A204.1 (cell line): ENCODE data around the gene XYLT2.
"Not testable (repeated sequence)": the region's sequence is repeated elsewhere in the genome, so short reads cannot be mapped to it uniquely, and the experiment has no call there.

Source experiments
- FAIRE-seq: peaks from 2 replicates; lab custom pipeline; 2012; peaks lifted over from hg19 to GRCh38; lab: Jason Lieb, UNC

The XYLT2 gene

DNA sequence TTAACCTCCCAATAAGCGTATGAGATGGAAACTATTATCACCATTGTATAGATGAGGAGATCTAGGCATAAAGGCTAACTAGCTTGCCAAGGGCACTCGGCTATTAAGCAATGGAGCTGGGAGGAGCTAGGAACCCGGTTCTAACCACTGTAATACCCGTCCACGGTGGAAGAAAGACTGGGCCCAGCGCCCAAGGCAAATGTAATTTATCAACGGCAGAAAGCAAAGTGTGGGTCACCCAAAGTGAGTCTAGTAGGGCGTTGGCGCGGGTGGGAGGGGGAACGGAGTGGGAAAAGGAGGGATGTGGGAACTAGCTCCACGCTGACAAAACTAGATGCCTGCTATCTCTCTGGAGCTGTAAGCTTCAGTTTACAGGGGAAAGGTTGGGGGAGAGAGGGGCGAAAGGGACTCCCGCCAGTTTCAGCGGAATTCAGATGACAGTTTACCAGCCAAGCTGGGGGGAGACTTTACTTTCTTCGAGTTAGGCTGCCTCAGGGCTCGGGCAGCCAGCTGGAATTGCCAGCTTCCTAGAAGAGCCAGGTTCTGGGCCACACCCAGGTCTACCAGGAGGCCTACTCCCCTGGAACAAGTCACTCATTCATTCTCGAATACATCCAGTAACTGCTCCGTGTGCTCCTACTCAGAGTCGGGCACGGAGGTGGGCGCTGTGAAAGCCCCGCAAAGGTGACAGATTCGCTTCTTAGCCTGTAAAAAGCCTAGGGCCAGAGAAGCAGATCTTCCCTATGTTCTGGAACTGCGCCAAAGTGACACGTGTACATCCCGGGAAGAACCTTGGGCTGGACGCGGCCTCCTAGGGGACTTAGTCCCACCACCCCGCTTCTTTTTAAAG lies 50.6 kb downstream of the XYLT2 start:
- no peak for FAIRE-seq

DNA sequence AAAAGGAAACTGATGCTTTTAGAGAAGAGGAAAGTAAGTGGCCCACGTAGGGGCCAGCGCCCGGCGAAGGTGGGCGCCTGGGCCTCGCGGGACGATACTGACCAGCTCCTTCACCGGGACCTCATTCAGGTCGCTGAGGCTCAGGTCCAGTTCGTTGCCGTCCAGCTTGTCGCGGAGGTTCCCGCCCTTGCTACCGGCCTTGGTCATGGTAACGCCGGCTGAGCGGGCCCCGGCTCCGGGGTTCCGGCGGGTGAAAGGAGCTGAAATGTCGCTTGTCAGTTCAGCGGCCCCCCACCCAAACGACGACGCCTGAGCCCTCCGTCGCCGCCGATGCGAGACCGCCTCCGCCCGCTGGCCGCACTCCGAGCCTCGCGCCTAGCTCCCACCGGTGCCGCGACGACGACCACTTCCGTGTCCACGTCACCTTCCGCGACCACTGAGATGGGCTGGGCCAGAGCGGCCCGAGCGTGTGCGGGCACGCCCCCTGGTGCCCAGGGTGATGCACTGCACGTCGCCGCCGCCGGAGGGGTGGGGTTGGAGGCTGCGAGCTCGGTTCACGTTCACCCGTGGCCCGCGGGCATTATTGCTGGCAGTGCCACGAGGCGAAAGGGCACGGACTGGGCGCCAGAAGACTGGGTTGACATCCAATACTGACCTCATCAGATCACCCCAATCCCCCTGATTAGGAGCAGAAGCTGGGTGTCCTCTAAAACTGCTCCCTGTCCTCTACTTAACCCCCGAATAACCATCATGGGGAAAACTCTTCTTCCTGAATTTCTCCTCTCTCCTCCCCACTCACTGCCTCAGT lies 51.4 kb downstream of the XYLT2 start, which contains the start of gene LRRC59:
LRRC59 (minus strand) TSS at position 413 of the 808 bp plus-strand sequence; CDS start at position 207, 206 bp downstream.
- no peak for FAIRE-seq

DNA sequence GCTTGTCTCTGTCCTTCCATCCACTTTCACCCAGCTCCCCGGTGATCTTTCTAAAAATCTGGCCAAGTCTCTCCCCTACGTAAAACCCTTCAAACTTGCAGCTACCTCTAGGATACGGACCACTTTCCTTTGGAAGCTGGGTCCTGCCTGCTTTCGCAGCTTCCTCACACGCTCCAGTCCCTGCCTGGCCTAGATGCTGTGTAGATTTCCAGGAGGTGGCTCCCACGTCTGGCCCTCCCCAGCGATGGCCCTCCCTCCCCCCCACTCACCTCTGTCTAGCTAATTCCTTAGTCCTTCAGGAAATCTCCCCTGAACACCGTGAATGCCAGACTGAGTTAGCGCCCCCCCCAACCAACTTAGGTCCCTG lies 52.0 kb downstream of the XYLT2 start:
- no peak for FAIRE-seq

DNA sequence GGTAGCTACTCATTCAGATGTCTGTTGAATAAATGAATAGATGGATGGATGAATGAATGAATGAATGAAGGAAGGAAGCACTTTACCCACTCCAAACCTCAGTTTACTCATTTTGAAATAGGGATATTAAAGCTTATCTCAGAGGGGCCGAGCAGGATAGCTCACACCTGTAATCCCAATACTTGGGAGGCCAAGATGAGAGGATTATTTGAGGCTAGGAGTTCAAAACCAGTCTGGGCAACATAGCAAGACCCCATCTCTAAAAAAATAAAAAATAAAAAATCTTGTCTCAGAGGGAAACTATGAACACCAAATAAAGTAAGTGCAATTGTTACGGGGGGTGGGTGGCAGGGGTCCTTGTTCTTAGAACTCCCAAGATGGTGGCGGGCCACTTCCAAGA lies 52.7 kb downstream of the XYLT2 start:
- not testable (repeated sequence) for FAIRE-seq

DNA sequence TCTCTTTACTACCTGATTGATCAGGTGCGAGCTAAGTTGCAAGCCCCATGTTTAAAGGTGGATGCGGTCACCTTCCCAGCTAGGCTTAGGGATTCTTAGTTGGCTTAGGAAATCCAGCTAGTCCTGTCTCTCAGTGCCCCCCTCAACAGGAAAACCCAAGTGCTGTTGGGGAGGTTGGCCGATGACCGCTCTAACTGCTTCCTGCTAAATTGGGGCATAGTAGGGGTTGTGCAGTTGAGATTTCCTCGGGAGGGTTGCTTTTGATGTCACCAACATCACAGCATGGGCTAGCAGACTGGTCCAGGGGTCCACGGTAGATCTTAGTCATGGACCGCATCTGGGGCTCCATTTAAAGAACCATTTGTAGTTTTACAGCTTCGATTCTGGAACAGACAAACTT lies 53.7 kb downstream of the XYLT2 start:
- FAIRE-seq = not testable (repeated sequence)

DNA sequence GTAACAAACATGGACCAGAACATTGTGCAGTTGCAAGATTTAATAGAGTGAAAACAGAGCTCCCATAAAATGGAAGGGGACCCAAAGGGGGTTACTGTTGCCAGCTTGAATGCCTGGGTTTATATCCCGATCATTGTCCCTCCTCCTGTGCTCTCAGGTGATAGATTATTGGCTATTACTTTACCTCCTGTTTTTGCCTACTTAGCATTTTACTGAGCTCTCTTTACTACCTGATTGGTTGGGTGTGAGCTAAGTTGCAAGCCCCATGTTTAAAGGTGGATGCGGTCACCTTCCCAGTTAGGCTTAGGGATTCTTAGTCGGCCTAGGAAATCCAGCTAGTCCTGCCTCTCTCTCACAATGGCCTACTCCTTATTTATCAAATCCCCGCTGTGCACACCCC lies 59.4 kb downstream of the XYLT2 start:
- not testable (repeated sequence) for FAIRE-seq

DNA sequence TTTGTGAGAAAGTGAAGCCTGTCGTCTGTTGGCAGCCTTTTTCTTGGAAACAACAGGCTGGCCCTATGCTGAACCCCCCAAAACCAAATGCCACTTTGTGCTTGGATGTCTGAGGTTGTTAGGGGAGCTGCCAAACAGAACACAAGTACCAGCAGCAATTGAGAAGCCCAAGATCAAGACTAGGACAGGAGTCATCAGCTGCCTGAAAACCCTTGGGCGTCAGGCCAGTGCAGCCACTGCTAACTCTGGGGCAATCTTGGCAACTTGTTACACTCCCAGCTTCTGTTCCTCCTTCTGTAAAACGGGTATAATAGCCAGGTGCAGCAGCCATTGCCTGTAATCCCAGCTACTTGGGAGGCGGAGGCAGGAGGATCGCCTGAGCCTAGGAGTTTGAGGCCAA lies 60.7 kb downstream of the XYLT2 start:
- no peak for FAIRE-seq

DNA sequence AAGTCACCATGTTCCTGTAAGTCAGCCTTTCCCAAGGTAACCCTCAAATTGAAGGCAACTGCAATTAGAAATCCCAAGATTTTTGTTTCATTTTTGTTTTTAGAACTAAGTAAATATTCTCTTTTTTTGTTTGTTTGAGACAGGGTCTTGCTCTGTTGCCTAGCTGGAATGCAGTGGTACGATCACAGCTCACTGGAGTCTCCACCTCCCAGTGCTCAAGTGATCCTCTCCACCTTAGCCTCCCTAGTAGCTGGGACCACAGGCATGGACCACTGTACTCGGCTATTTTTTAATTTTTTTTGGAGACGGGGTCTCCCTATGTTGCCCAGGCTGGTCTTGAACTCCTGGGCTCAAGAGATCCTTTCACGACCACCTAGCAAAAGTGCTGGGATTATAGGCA lies 62.0 kb downstream of the XYLT2 start:
- no peak for FAIRE-seq
